HepG2 (cell line): Measurements from ENCODE around the gene FAM120B. TPM values are rescaled to one million over a fixed set of nuclear protein-coding genes. Genes with fewer than 3 reads are reported as not detected.

Source experiments
- ATAC-seq: fragments of 200-7000 bp; cut with Tn5 transposase; 3 replicates; pipeline ENCODE4 v1.9.1; 2020; ENCODE audit warnings: mild to moderate bottlenecking, moderate library complexity
- BruUV-seq: library from RNA; stranded (reverse); fragments of 400-500 nt; replicated peaks from 2 replicates; lab custom pipeline; 2021; lab: Mats Ljungman, UMichigan
- CTCF ChIA-PET: fragments of 300-600 bp; formaldehyde crosslinking; extraction: SDS; loops from one replicate; lab custom pipeline; 2021; ENCODE audit warnings: low total read pairs, inconsistent platforms, low intra/inter-chr PET ratio; lab: Yijun Ruan, JAX
- POLR2A ChIA-PET: fragments of 350-600 bp; sonication (Branson Sonifier 250); formaldehyde crosslinking; loops from one replicate; lab custom pipeline; 2020; ENCODE audit warnings: antibody characterized with exemption, inconsistent platforms; lab: Yijun Ruan, JAX
- DNase-seq: peaks from one replicate; pipeline ENCODE4 v3.0.0-alpha.2; 2015; ENCODE audit warnings: low spot score
- FAIRE-seq: peaks from 3 replicates; lab custom pipeline; 2011; peaks lifted over from hg19 to GRCh38; lab: Jason Lieb, UNC
- H2AFZ ChIP-seq: one replicate; pipeline ENCODE4 v1.6.1; 2011; ENCODE audit warnings: low read length, inconsistent platforms
- H3K27ac ChIP-seq: fragments of 300-600 bp; 3 replicates; pipeline ENCODE4 v1.8.0; 2011; ENCODE audit warnings: mixed run types, mild to moderate bottlenecking, mixed read lengths, low read length, inconsistent platforms; ENCODE audit not compliant: insufficient read depth; ENCODE audit errors: extremely low read length
- H3K27me3 ChIP-seq, 2 experiments: fragments of 200-600 bp in 1 of 2; 2 replicates in 1 of 2; 3 replicates in 1 of 2; pipeline versions ENCODE4 v1.6.0 to v1.8.0; 2011; ENCODE audit warnings: low read length in 2 of 2, mild to moderate bottlenecking in 2 of 2, moderate library complexity in 2 of 2, inconsistent platforms in 1 of 2; ENCODE audit not compliant: insufficient read depth in 2 of 2, control insufficient read depth in 1 of 2
- H3K36me3 ChIP-seq, 2 experiments: fragments of 200-600 bp in 1 of 2; replicated peaks in 1 of 2; 2 replicates in 1 of 2; 3 replicates in 1 of 2; pipeline versions ENCODE4 v1.5.1 to v1.8.0; 2011; ENCODE audit warnings: low read length in 2 of 2, inconsistent platforms in 1 of 2; ENCODE audit not compliant: insufficient read depth in 2 of 2, control insufficient read depth in 1 of 2
- H3K4me1 ChIP-seq: 2 replicates; pipeline ENCODE4 v1.5.1; 2012; ENCODE audit warnings: low read length, inconsistent platforms; ENCODE audit not compliant: insufficient read depth
- H3K4me2 ChIP-seq: 2 replicates; pipeline ENCODE4 v1.6.0; 2011; ENCODE audit warnings: low read depth, low read length, inconsistent platforms
- H3K4me3 ChIP-seq, 3 experiments: fragments of 200-600 bp in 1 of 3; sonication (generic), shearing (Covaris generic) in 1 of 3; replicated peaks in 1 of 3; 2 replicates each; pipeline ENCODE4 v1.5.1; 2011 to 2016; ENCODE audit warnings: low read length in 3 of 3, inconsistent platforms in 2 of 3, low read depth in 2 of 3, mild to moderate bottlenecking in 2 of 3, control low read depth in 1 of 3, mixed read lengths in 1 of 3; ENCODE audit not compliant: insufficient read depth in 1 of 3
- H3K79me2 ChIP-seq: one replicate; pipeline ENCODE4 v1.6.1; 2011; ENCODE audit warnings: low read length, inconsistent platforms; ENCODE audit not compliant: insufficient read depth
- H3K9ac ChIP-seq: 2 replicates; pipeline ENCODE4 v1.6.0; 2011; ENCODE audit warnings: mild to moderate bottlenecking, low read depth, low read length, inconsistent platforms; ENCODE audit not compliant: insufficient read depth
- H3K9me3 ChIP-seq: 2 replicates; pipeline ENCODE4 v1.5.1; 2012; ENCODE audit warnings: mild to moderate bottlenecking, low read length
- H4K20me1 ChIP-seq: 2 replicates; pipeline ENCODE4 v1.6.0; 2011; ENCODE audit warnings: inconsistent platforms, mild to moderate bottlenecking, low read length, moderate library complexity; ENCODE audit not compliant: insufficient read depth
- AKAP8 ChIP-seq: sonication (generic); formaldehyde crosslinking; IDR thresholded peaks from 2 replicates; pipeline ENCODE4 v1.5.1; 2020; ENCODE audit warnings: mild to moderate bottlenecking, missing genetic modification reagents
- CREM ChIP-seq, 2 experiments: sonication (generic) in 1 of 2; formaldehyde crosslinking in 1 of 2; IDR thresholded peaks; 2 replicates each; pipeline versions ENCODE4 v1.4.0 to v1.6.1; 2016 to 2020; ENCODE audit warnings: antibody characterized with exemption in 1 of 2, mild to moderate bottlenecking in 1 of 2, missing genetic modification reagents in 1 of 2
- HMG20A ChIP-seq: IDR thresholded peaks from 2 replicates; pipeline ENCODE4 v1.6.1; 2016; ENCODE audit warnings: borderline replicate concordance
- SRSF9 ChIP-seq: fragments of 200-400 bp; formaldehyde crosslinking; IDR thresholded peaks from 2 replicates; pipeline ENCODE4 v1.6.1; 2018; ENCODE audit warnings: borderline replicate concordance, mild to moderate bottlenecking, low read depth, low read length; ENCODE audit not compliant: insufficient read depth, poor library complexity, severe bottlenecking
- ZNF414 ChIP-seq: sonication (generic); formaldehyde crosslinking; IDR thresholded peaks from 2 replicates; pipeline ENCODE4 v1.5.0; 2020; ENCODE audit warnings: missing genetic modification reagents
- ZNF616 ChIP-seq: sonication (generic); formaldehyde crosslinking; IDR thresholded peaks from 2 replicates; pipeline ENCODE4 v1.5.0; 2020; ENCODE audit warnings: low read depth, mild to moderate bottlenecking, missing genetic modification reagents
- ZNF670 ChIP-seq: sonication (generic); formaldehyde crosslinking; IDR thresholded peaks from 2 replicates; pipeline ENCODE4 v1.8.0; 2022; ENCODE audit warnings: mild to moderate bottlenecking, missing genetic modification reagents, borderline replicate concordance
- WGBS: methylation state at CpG from one replicate; pipeline ENCODE4 v1.1.6; 2017; ENCODE audit warnings: low lambda C conversion rate; 5-methylcytosine and 5-hydroxymethylcytosine counted together
- in situ Hi-C: cut with HindIII; loops from 2 replicates; pipeline ENCODE4 v1.10.0; 2017; ENCODE audit warnings: low pct_unique_long_range_greater_than_20kb; ENCODE audit not compliant: extremely low pct_ligation_motif_present
- intact Hi-C: fragments of 100-400 bp; cut with micrococcal nuclease; formaldehyde crosslinking; loops from one replicate; pipeline ENCODE4 v1.10.0; 2022; ENCODE audit not compliant: unreplicated experiment
- polyA plus RNA-seq, 8 experiments: library from polyadenylated mRNA; depleted of rRNA in 3 of 8; stranded (reverse) in 7 of 8; unstranded in 1 of 8; fragments of >200 nt; fragmentation: Illumina TruSeq in 4 of 8; extraction: Trizol in 4 of 8; gene quantifications; 2 replicates each; pipeline versions ENCODE4 v1.2.1 to v1.2.3, GENCODE V29; 2011 to 2016; ENCODE audit warnings: low read depth in 4 of 8, missing spikeins in 1 of 8, mixed read lengths in 1 of 8; ENCODE audit not compliant: insufficient read depth in 1 of 8
- total RNA-seq, 5 experiments: library from RNA; depleted of rRNA; stranded (reverse); fragments of >200 nt; fragmentation: Illumina TruSeq; extraction: Trizol; gene quantifications; 2 replicates each; pipeline ENCODE4 v1.2.3, GENCODE V29; 2016; ENCODE audit warnings: low read depth in 1 of 5
- TF ChIP-seq, protein P1 (sequence below): sonication (generic); formaldehyde crosslinking; IDR thresholded peaks from 2 replicates; pipeline ENCODE4 v1.5.0; 2020; ENCODE audit warnings: mild to moderate bottlenecking, missing genetic modification reagents, borderline replicate concordance
- TF ChIP-seq, protein P2 (sequence below): sonication (generic); formaldehyde crosslinking; IDR thresholded peaks from 2 replicates; pipeline ENCODE4 v1.5.1; 2020; ENCODE audit warnings: mild to moderate bottlenecking, missing genetic modification reagents, moderate library complexity

The FAM120B gene
- total and polyA plus RNA-seq, 2 of the 13 experiments (the other 11 are each of a cell fraction or from before 2014, with no cell fraction given) = 9.2 to 10.7 TPM

DNA sequence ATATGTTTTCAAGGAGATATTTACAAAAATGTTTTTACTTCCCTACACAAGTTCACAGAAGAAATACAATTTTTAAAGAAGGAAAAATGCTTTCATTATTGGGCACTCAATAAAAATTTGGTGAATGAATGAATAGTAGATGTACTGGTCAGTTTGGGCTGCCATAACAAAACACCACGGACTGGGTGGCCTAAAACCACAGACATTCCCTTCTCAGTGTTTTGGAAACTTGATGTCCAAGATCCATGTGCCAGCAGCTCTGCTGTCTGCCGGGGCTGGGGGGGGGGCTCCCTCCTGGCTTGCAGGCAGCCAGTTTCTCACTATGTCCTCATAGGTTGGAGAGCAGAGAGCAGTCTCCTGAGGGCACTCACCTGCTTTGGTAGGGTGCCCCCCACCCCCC lies 62.0 kb downstream of the FAM120B start (continued):
- TF ChIP-seq, protein P1, sequence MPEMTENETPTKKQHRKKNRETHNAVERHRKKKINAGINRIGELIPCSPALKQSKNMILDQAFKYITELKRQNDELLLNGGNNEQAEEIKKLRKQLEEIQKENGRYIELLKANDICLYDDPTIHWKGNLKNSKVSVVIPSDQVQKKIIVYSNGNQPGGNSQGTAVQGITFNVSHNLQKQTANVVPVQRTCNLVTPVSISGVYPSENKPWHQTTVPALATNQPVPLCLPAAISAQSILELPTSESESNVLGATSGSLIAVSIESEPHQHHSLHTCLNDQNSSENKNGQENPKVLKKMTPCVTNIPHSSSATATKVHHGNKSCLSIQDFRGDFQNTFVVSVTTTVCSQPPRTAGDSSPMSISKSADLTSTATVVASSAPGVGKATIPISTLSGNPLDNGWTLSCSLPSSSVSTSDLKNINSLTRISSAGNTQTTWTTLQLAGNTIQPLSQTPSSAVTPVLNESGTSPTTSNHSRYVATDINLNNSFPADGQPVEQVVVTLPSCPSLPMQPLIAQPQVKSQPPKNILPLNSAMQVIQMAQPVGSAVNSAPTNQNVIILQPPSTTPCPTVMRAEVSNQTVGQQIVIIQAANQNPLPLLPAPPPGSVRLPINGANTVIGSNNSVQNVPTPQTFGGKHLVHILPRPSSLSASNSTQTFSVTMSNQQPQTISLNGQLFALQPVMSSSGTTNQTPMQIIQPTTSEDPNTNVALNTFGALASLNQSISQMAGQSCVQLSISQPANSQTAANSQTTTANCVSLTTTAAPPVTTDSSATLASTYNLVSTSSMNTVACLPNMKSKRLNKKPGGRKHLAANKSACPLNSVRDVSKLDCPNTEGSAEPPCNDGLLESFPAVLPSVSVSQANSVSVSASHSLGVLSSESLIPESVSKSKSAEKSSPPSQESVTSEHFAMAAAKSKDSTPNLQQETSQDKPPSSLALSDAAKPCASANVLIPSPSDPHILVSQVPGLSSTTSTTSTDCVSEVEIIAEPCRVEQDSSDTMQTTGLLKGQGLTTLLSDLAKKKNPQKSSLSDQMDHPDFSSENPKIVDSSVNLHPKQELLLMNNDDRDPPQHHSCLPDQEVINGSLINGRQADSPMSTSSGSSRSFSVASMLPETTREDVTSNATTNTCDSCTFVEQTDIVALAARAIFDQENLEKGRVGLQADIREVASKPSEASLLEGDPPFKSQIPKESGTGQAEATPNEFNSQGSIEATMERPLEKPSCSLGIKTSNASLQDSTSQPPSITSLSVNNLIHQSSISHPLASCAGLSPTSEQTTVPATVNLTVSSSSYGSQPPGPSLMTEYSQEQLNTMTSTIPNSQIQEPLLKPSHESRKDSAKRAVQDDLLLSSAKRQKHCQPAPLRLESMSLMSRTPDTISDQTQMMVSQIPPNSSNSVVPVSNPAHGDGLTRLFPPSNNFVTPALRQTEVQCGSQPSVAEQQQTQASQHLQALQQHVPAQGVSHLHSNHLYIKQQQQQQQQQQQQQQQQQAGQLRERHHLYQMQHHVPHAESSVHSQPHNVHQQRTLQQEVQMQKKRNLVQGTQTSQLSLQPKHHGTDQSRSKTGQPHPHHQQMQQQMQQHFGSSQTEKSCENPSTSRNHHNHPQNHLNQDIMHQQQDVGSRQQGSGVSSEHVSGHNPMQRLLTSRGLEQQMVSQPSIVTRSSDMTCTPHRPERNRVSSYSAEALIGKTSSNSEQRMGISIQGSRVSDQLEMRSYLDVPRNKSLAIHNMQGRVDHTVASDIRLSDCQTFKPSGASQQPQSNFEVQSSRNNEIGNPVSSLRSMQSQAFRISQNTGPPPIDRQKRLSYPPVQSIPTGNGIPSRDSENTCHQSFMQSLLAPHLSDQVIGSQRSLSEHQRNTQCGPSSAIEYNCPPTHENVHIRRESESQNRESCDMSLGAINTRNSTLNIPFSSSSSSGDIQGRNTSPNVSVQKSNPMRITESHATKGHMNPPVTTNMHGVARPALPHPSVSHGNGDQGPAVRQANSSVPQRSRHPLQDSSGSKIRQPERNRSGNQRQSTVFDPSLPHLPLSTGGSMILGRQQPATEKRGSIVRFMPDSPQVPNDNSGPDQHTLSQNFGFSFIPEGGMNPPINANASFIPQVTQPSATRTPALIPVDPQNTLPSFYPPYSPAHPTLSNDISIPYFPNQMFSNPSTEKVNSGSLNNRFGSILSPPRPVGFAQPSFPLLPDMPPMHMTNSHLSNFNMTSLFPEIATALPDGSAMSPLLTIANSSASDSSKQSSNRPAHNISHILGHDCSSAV (CRISPR knock-in tag) = no peak
- no peak for TF ChIP-seq ZNF414

- in situ Hi-C loops (no loop called here), intact Hi-C loops (no loop called here)
- Histone ChIP-seq H4K20me1 (no peaks in the 10 kb centered on the region), H3K79me2 (no peaks in the 10 kb centered on the region), H3K27me3 (no peaks in the 10 kb centered on the region), H3K9ac (no peak overlapping the region), H3K36me3 (peaks cover 4 to 18% of the 10 kb centered on the region in 2 experiments), H3K4me3 (no peak overlapping the region), H2AFZ (no peak overlapping the region), H3K4me1 (peaks cover 55% of the 10 kb centered on the region), H3K9me3 (no peaks in the 10 kb centered on the region), H3K27ac (peak overlapping the region; percentile 37), H3K4me2 (peak overlapping the region; percentile 5; the same call in 1 of the 2 replicates)
- DNase-seq (peak; percentile 22), FAIRE-seq (peak; percentile 48), ATAC-seq (peak; percentile 75)
- ChIA-PET CTCF (no interaction called here), POLR2A (no interaction called here)
- no TSS peak for BruUV-seq
- WGBS = 40% methylated on average over 5 of the region's 5 CpGs
- no peak for TF ChIP-seq ZNF616
- no peak for TF ChIP-seq AKAP8 (CRISPR knock-in tag)
- TF ChIP-seq CREM (IDR thresholded peaks at IDR 0.05) = no peak
- no peak for TF ChIP-seq CREM (CRISPR knock-in tag; IDR thresholded peaks at IDR 0.05)
- TF ChIP-seq HMG20A (CRISPR knock-in tag) = no peak
- TF ChIP-seq SRSF9 = no peak
- no peak for TF ChIP-seq ZNF670
- TF ChIP-seq, protein P2, sequence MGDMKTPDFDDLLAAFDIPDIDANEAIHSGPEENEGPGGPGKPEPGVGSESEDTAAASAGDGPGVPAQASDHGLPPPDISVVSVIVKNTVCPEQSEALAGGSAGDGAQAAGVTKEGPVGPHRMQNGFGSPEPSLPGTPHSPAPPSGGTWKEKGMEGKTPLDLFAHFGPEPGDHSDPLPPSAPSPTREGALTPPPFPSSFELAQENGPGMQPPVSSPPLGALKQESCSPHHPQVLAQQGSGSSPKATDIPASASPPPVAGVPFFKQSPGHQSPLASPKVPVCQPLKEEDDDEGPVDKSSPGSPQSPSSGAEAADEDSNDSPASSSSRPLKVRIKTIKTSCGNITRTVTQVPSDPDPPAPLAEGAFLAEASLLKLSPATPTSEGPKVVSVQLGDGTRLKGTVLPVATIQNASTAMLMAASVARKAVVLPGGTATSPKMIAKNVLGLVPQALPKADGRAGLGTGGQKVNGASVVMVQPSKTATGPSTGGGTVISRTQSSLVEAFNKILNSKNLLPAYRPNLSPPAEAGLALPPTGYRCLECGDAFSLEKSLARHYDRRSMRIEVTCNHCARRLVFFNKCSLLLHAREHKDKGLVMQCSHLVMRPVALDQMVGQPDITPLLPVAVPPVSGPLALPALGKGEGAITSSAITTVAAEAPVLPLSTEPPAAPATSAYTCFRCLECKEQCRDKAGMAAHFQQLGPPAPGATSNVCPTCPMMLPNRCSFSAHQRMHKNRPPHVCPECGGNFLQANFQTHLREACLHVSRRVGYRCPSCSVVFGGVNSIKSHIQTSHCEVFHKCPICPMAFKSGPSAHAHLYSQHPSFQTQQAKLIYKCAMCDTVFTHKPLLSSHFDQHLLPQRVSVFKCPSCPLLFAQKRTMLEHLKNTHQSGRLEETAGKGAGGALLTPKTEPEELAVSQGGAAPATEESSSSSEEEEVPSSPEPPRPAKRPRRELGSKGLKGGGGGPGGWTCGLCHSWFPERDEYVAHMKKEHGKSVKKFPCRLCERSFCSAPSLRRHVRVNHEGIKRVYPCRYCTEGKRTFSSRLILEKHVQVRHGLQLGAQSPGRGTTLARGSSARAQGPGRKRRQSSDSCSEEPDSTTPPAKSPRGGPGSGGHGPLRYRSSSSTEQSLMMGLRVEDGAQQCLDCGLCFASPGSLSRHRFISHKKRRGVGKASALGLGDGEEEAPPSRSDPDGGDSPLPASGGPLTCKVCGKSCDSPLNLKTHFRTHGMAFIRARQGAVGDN = peak; percentile 28; the same call in 1 of the 2 replicates
Observed at GRCh38 chr6:170369403-170369802, 62.8 kb downstream of the FAM120B start.
